ENCODE results near the gene ACIN1. TPM values are rescaled to one million over a fixed set of nuclear protein-coding genes. Genes with fewer than 3 reads are reported as not detected.
A peak's percentile ranks its signal among the peaks of the same experiment; 100 is the strongest.

ACIN1 gene
- total and polyA plus RNA-seq, 9 of the 15 experiments (the other 6 are each of a cell fraction or from before 2014, with no cell fraction given), result 5.0 to 196 (median 129) TPM

DNA sequence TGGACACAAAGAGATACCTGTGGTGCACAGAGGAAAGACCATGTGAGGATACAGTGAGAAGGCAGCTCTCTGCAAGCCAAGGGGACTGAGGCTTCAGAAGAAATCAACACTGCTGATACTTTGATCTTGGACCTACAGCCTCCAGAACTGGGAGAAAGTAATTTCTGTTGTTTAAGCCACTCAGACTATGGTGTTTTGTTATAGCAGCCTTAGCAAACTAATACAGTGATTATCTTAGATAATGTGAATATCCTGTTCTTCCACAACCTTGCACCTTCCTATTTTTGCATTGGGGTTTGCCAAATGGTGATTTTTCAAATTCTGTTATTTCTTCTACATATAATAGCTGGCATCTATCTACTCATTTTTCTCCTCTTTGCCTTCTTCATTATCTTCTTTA is 76.8 kb downstream of the ACIN1 start:
- ATAC-seq, result no peak
- Histone ChIP-seq H4K20me1 (replicated peaks; ENCODE audit: control insufficient read depth, insufficient read depth, low read length) (peaks cover 2% of the 10 kb centered on the region; the same call in 1 of the 2 replicates), H3K9ac (ENCODE audit: insufficient read depth in 1 of 2, low read depth in 2 of 2, low read length in 2 of 2) (no peak overlapping the region), H3K27me3 (ENCODE audit: control insufficient read depth in 2 of 2, insufficient read depth in 2 of 2, low read length in 2 of 2) (no peaks in the 10 kb centered on the region), H3K4me1 (replicated peaks in 1 of 2; ENCODE audit: control insufficient read depth in 2 of 2, insufficient read depth in 2 of 2, low read length in 2 of 2) (peaks cover 28 to 33% of the 10 kb centered on the region in 2 experiments; a peak in 4 of 5 replicates), H3K36me3 (ENCODE audit: control insufficient read depth, insufficient read depth, low read length) (no peaks in the 10 kb centered on the region), H3K27ac (ENCODE audit: extremely low read depth, low read depth, low read length) (no peak overlapping the region), H3K9me1 (ENCODE audit: control insufficient read depth, insufficient read depth, low read length) (no peaks in the 10 kb centered on the region), H3K4me3 (no peak overlapping the region), H3K9me3 (replicated peaks; ENCODE audit: control insufficient read depth, insufficient read depth, low read depth, low read length) (no peaks in the 10 kb centered on the region), H3K79me2 (ENCODE audit: control insufficient read depth, insufficient read depth, low read length) (no peaks in the 10 kb centered on the region), H3K4me2 (ENCODE audit: insufficient read depth, low read length) (no peak overlapping the region), H2AFZ (ENCODE audit: low read depth, low read length) (no peak overlapping the region)
- CTCF ChIA-PET (ENCODE audit: low intra/inter-chr PET ratio), result no interaction called here
- no peak for FAIRE-seq
- no TSS peak for BruUV-seq (replicated peaks)
- in situ Hi-C loops (cut with MboI) (no loop called here), intact Hi-C loops (cut with micrococcal nuclease) (no loop called here)
- no peak for DNase-seq (ENCODE audit: extremely low read depth in 1 of 4, low spot score in 3 of 4)
- POLR2A ChIA-PET, result interaction anchor here (0.9 to 4.7 kb wide), 2 partner anchors 11 to 76 kb away, joined by 3 to 29 read pairs; no protein-coding TSS in a partner anchor
- TF ChIP-seq, protein P1, sequence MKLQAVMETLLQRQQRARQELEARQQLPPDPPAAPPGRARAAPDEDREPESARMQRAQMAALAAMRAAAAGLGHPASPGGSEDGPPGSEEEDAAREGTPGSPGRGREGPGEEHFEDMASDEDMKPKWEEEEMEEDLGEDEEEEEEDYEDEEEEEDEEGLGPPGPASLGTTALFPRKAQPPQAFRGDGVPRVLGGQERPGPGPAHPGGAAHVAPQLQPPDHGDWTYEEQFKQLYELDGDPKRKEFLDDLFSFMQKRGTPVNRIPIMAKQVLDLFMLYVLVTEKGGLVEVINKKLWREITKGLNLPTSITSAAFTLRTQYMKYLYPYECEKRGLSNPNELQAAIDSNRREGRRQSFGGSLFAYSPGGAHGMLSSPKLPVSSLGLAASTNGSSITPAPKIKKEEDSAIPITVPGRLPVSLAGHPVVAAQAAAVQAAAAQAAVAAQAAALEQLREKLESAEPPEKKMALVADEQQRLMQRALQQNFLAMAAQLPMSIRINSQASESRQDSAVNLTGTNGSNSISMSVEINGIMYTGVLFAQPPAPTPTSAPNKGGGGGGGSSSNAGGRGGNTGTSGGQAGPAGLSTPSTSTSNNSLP (IDR thresholded peaks at IDR 0.05; ENCODE audit: borderline replicate concordance, low read depth, low read length), result no peak
- peak; percentile 93 for TF ChIP-seq ZNF12 (CRISPR knock-in tag; IDR thresholded peaks at IDR 0.05)

DNA sequence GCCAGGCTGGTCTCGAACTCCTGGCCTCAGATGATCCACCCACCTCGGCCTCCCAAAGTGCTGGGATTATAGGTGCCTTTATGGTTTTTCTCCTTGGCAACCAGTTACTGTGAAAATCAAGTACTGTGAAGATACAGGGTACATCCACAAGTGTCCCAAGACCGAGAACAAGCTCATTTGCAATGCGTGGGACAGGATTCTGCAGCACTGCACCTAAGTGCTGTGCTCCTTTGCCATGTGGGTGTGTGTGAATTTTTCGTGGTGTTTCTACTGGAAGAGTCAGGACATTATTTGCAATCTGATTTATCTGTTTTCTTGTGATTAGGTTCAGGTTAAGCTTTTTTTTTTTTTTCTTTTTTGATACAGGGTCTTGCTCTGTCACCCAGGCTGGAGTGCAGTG is 77.8 kb downstream of the ACIN1 start:
- in situ Hi-C loops (cut with MboI), result no loop called here
- no peaks in the 10 kb centered on the region for H3K79me2 ChIP-seq (ENCODE audit: control insufficient read depth, insufficient read depth, low read length)
- no peaks in the 10 kb centered on the region for H3K27me3 ChIP-seq (ENCODE audit: control insufficient read depth in 2 of 2, insufficient read depth in 2 of 2, low read length in 2 of 2)
- no peaks in the 10 kb centered on the region for H3K9me1 ChIP-seq (ENCODE audit: control insufficient read depth, insufficient read depth, low read length)
- H3K9me3 ChIP-seq (replicated peaks; ENCODE audit: control insufficient read depth, insufficient read depth, low read depth, low read length), result no peaks in the 10 kb centered on the region
- no peak overlapping the region for H3K27ac ChIP-seq (ENCODE audit: extremely low read depth, low read depth, low read length)
- peaks cover 24 to 28% of the 10 kb centered on the region in 2 experiments; a peak in 4 of 5 replicates for H3K4me1 ChIP-seq (replicated peaks in 1 of 2; ENCODE audit: control insufficient read depth in 2 of 2, insufficient read depth in 2 of 2, low read length in 2 of 2)
- intact Hi-C loops (cut with micrococcal nuclease), result no loop called here
- H3K4me2 ChIP-seq (ENCODE audit: insufficient read depth, low read length), result no peak overlapping the region
- FAIRE-seq (no peak), ATAC-seq (no peak), DNase-seq (ENCODE audit: extremely low read depth in 1 of 4, low spot score in 3 of 4) (no peak)
- no peak overlapping the region for H3K9ac ChIP-seq (ENCODE audit: insufficient read depth in 1 of 2, low read depth in 2 of 2, low read length in 2 of 2)
- no peak overlapping the region for H3K4me3 ChIP-seq
- BruUV-seq (replicated peaks), result no TSS peak
- H4K20me1 ChIP-seq (replicated peaks; ENCODE audit: control insufficient read depth, insufficient read depth, low read length), result no peaks in the 10 kb centered on the region
- H2AFZ ChIP-seq (ENCODE audit: low read depth, low read length), result no peak overlapping the region
- WGBS (ENCODE audit: insufficient coverage, low coverage, missing lambda C conversion rate), result 68% methylated on average over 5 of the region's 5 CpGs
- no peaks in the 10 kb centered on the region for H3K36me3 ChIP-seq (ENCODE audit: control insufficient read depth, insufficient read depth, low read length)
- POLR2A ChIA-PET, result interaction anchor here (0.9 to 4.7 kb wide), 4 partner anchors 9 to 77 kb away, joined by 3 to 29 read pairs (median 4); no protein-coding TSS in a partner anchor
- CTCF ChIA-PET (ENCODE audit: low intra/inter-chr PET ratio), result interaction anchor here (0.7 kb wide), 1 partner anchor 23 kb away, joined by 4 read pairs; no protein-coding TSS in a partner anchor
- TF ChIP-seq EWSR1 (IDR thresholded peaks at IDR 0.05; ENCODE audit: borderline replicate concordance, low read depth, partially characterized antibody) (no peak), ADNP (tag; IDR thresholded peaks at IDR 0.05) (no peak), KLF1 (tag; IDR thresholded peaks at IDR 0.05) (no peak), ZKSCAN3 (CRISPR knock-in tag; IDR thresholded peaks at IDR 0.05) (no peak), MTA1 (IDR thresholded peaks at IDR 0.05; ENCODE audit: borderline replicate concordance) (no peak), MAZ (CRISPR knock-in tag; conservative IDR thresholded peaks at IDR 0.05 in 1 of 2, IDR thresholded peaks at IDR 0.05 in 1 of 2) (no peak), KLF13 (tag; IDR thresholded peaks at IDR 0.05; ENCODE audit: borderline replicate concordance, low read depth) (no peak)
- TF ChIP-seq, protein P2, sequence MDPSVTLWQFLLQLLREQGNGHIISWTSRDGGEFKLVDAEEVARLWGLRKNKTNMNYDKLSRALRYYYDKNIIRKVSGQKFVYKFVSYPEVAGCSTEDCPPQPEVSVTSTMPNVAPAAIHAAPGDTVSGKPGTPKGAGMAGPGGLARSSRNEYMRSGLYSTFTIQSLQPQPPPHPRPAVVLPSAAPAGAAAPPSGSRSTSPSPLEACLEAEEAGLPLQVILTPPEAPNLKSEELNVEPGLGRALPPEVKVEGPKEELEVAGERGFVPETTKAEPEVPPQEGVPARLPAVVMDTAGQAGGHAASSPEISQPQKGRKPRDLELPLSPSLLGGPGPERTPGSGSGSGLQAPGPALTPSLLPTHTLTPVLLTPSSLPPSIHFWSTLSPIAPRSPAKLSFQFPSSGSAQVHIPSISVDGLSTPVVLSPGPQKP (CRISPR knock-in tag; IDR thresholded peaks at IDR 0.05), result no peak
- TF ChIP-seq, protein P3, sequence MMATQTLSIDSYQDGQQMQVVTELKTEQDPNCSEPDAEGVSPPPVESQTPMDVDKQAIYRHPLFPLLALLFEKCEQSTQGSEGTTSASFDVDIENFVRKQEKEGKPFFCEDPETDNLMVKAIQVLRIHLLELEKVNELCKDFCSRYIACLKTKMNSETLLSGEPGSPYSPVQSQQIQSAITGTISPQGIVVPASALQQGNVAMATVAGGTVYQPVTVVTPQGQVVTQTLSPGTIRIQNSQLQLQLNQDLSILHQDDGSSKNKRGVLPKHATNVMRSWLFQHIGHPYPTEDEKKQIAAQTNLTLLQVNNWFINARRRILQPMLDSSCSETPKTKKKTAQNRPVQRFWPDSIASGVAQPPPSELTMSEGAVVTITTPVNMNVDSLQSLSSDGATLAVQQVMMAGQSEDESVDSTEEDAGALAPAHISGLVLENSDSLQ (IDR thresholded peaks at IDR 0.05), result no peak

Measured in K562 (cell line).